H1 (cell line): ENCODE data around the gene PELI2. TPM values are rescaled to one million over a fixed set of nuclear protein-coding genes. Genes with fewer than 3 reads are reported as not detected.

Experiments
- CTCF ChIA-PET: fragments of 300-600 bp; sonication (Branson Sonifier 250); formaldehyde crosslinking; loops from one replicate; lab custom pipeline; 2021; ENCODE audit not compliant: partially characterized antibody; lab: Charles Lee
- POLR2A ChIA-PET: fragments of 300-600 bp; sonication (Branson Sonifier 250); formaldehyde crosslinking; loops from one replicate; lab custom pipeline; 2021; ENCODE audit warnings: inconsistent platforms; ENCODE audit not compliant: partially characterized antibody; lab: Charles Lee
- DNase-seq, 2 experiments: peaks; one replicate each; pipeline versions ENCODE4 v3.0.0 to v3.0.0-alpha.2; 2010 to 2022; ENCODE audit warnings: low spot score in 2 of 2, low read depth in 1 of 2, mixed read lengths in 1 of 2
- FAIRE-seq: peaks from 2 replicates; lab custom pipeline; 2011; peaks lifted over from hg19 to GRCh38; lab: Jason Lieb, UNC
- H2AFZ ChIP-seq: 2 replicates; pipeline ENCODE4 v1.8.1; 2012; ENCODE audit warnings: low read length, inconsistent platforms
- H2AK5ac ChIP-seq: 2 replicates; pipeline ENCODE4 v1.6.1; 2013; ENCODE audit warnings: low read depth, low read length
- H2BK120ac ChIP-seq: replicated peaks from 2 replicates; pipeline ENCODE3; 2013; ENCODE audit warnings: low read depth, low read length, inconsistent platforms
- H2BK12ac ChIP-seq: 2 replicates; pipeline ENCODE4 v1.6.1; 2013; ENCODE audit warnings: low read depth, low read length
- H2BK15ac ChIP-seq: 2 replicates; pipeline ENCODE4 v1.6.1; 2013; ENCODE audit warnings: low read length
- H2BK20ac ChIP-seq: 2 replicates; pipeline ENCODE4 v1.6.1; 2013; ENCODE audit warnings: low read length
- H2BK5ac ChIP-seq: 2 replicates; pipeline ENCODE4 v1.6.1; 2013; ENCODE audit warnings: low read depth, low read length
- H3K14ac ChIP-seq: 2 replicates; pipeline ENCODE4 v1.6.1; 2013; ENCODE audit warnings: inconsistent platforms; ENCODE audit not compliant: insufficient read length
- H3K18ac ChIP-seq: 2 replicates; pipeline ENCODE4 v1.6.1; 2013; ENCODE audit warnings: low read length; ENCODE audit errors: extremely low read depth
- H3K23ac ChIP-seq: 2 replicates; pipeline ENCODE4 v1.6.1; 2013; ENCODE audit warnings: inconsistent platforms; ENCODE audit not compliant: insufficient read length
- H3K23me2 ChIP-seq: 2 replicates; pipeline ENCODE4 v1.6.1; 2013; ENCODE audit warnings: low read depth, low read length
- H3K27ac ChIP-seq: 2 replicates; pipeline ENCODE4 v1.6.1; 2011; ENCODE audit warnings: low read depth, low read length, inconsistent platforms
- H3K27me3 ChIP-seq, 4 experiments: replicated peaks in 1 of 4; 1 replicate in 1 of 4; 2 replicates in 3 of 4; pipeline versions ENCODE4 v1.6.1 to v1.8.1; 2011 to 2013; ENCODE audit warnings: low read length in 3 of 4, mild to moderate bottlenecking in 3 of 4, inconsistent platforms in 2 of 4, mixed read lengths in 2 of 4, moderate library complexity in 1 of 4; ENCODE audit not compliant: control insufficient read depth in 3 of 4, insufficient read depth in 3 of 4; ENCODE audit errors: extremely low read depth in 1 of 4
- H3K36me3 ChIP-seq, 4 experiments: 2 replicates each; pipeline versions ENCODE4 v1.6.1 to v1.8.1; 2011 to 2013; ENCODE audit warnings: mild to moderate bottlenecking in 4 of 4, low read length in 3 of 4, moderate library complexity in 2 of 4, control low read depth in 1 of 4, inconsistent platforms in 1 of 4; ENCODE audit not compliant: insufficient read depth in 4 of 4, control insufficient read depth in 2 of 4
- H3K4ac ChIP-seq: replicated peaks from 2 replicates; pipeline ENCODE3; 2013; ENCODE audit warnings: low read length, low read depth, mixed read lengths, inconsistent platforms; ENCODE audit not compliant: insufficient read length
- H3K4me1 ChIP-seq, 4 experiments: replicated peaks in 1 of 4; 1 replicate in 1 of 4; 2 replicates in 3 of 4; pipeline versions ENCODE4 v1.6.1 to v1.8.1; 2011 to 2013; ENCODE audit warnings: low read length in 3 of 4, inconsistent platforms in 2 of 4, mixed read lengths in 1 of 4; ENCODE audit not compliant: insufficient read depth in 4 of 4, control insufficient read depth in 3 of 4
- H3K4me2 ChIP-seq, 2 experiments: 2 replicates each; pipeline versions ENCODE4 v1.6.1 to v1.8.1; 2011 to 2013; ENCODE audit warnings: low read depth in 2 of 2, low read length in 2 of 2, control low read depth in 1 of 2, inconsistent platforms in 1 of 2, mild to moderate bottlenecking in 1 of 2; ENCODE audit not compliant: insufficient read depth in 1 of 2
- H3K4me3 ChIP-seq, 4 experiments: fragments of 200-600, 300-600 bp in 1 of 4; sonication (generic), shearing (Covaris generic), sonication (Bioruptor Twin) in 1 of 4; 2 replicates each; pipeline versions ENCODE4 v1.5.1 to v1.8.1; 2011 to 2016; ENCODE audit warnings: low read length in 4 of 4, low read depth in 3 of 4, control low read depth in 2 of 4, inconsistent platforms in 2 of 4, mild to moderate bottlenecking in 2 of 4, mixed read lengths in 1 of 4, moderate library complexity in 1 of 4; ENCODE audit not compliant: insufficient read depth in 2 of 4; ENCODE audit errors: extremely low read depth in 1 of 4
- H3K56ac ChIP-seq: replicated peaks from 2 replicates; pipeline ENCODE3; 2013; ENCODE audit warnings: low read depth, mild to moderate bottlenecking, mixed read lengths, low read length, inconsistent platforms; ENCODE audit not compliant: insufficient read length
- H3K79me1 ChIP-seq: 2 replicates; pipeline ENCODE4 v1.6.1; 2013; ENCODE audit warnings: low read depth, low read length, control low read depth
- H3K79me2 ChIP-seq, 2 experiments: 2 replicates each; pipeline versions ENCODE4 v1.6.1 to v1.8.1; 2012 to 2013; ENCODE audit warnings: low read length in 2 of 2, mild to moderate bottlenecking in 2 of 2, inconsistent platforms in 1 of 2; ENCODE audit not compliant: insufficient read depth in 2 of 2, control insufficient read depth in 1 of 2
- H3K9ac ChIP-seq, 4 experiments: replicated peaks in 1 of 4; 1 replicate in 1 of 4; 2 replicates in 3 of 4; pipeline versions ENCODE4 v1.6.1 to v1.8.1; 2011 to 2013; ENCODE audit warnings: low read depth in 3 of 4, low read length in 3 of 4, control low read depth in 2 of 4, mild to moderate bottlenecking in 2 of 4, moderate library complexity in 2 of 4, inconsistent platforms in 1 of 4; ENCODE audit errors: extremely low read depth in 1 of 4
- H3K9me3 ChIP-seq, 2 experiments: 2 replicates each; pipeline versions ENCODE4 v1.6.1 to v1.8.1; 2012 to 2013; ENCODE audit warnings: mild to moderate bottlenecking in 2 of 2, moderate library complexity in 2 of 2, control low read depth in 1 of 2, inconsistent platforms in 1 of 2, low read depth in 1 of 2, low read length in 1 of 2, mixed read lengths in 1 of 2; ENCODE audit not compliant: insufficient read depth in 2 of 2
- H4K20me1 ChIP-seq, 2 experiments: replicated peaks in 1 of 2; 2 replicates each; pipeline versions ENCODE3 to v1.8.1; 2011 to 2013; ENCODE audit warnings: inconsistent platforms in 2 of 2, low read length in 2 of 2, mild to moderate bottlenecking in 1 of 2; ENCODE audit not compliant: insufficient read depth in 2 of 2, control insufficient read depth in 1 of 2
- H4K5ac ChIP-seq: 2 replicates; pipeline ENCODE4 v1.6.1; 2013; ENCODE audit warnings: low read length, low read depth, mixed read lengths, inconsistent platforms; ENCODE audit not compliant: insufficient read length
- H4K8ac ChIP-seq: 2 replicates; pipeline ENCODE4 v1.8.0; 2013; ENCODE audit warnings: mild to moderate bottlenecking, moderate library complexity, low read length, inconsistent platforms; ENCODE audit not compliant: insufficient read depth; ENCODE audit errors: extremely low read depth
- H4K91ac ChIP-seq: replicated peaks from 2 replicates; pipeline ENCODE3; 2013; ENCODE audit warnings: low read length, mixed read lengths, inconsistent platforms; ENCODE audit not compliant: insufficient read length
- ATF2 ChIP-seq: IDR thresholded peaks from 2 replicates; pipeline ENCODE4 v1.6.1; 2012; ENCODE audit warnings: low read length, inconsistent platforms
- BCL11A ChIP-seq, 2 experiments: IDR thresholded peaks; one replicate each; pipeline ENCODE4 v1.6.1; 2011; ENCODE audit warnings: low read depth in 2 of 2, low read length in 2 of 2, mild to moderate bottlenecking in 2 of 2
- CHD2 ChIP-seq: IDR thresholded peaks from 2 replicates; pipeline ENCODE4 v1.6.1; 2012; ENCODE audit warnings: low read length, improper control_type of control experiment
- EGR1 ChIP-seq: IDR thresholded peaks from 2 replicates; pipeline ENCODE4 v1.6.1; 2011; ENCODE audit warnings: low read depth, low read length, borderline replicate concordance
- POU5F1 ChIP-seq: IDR thresholded peaks from 2 replicates; pipeline ENCODE4 v1.6.1; 2011; ENCODE audit warnings: low read depth, mild to moderate bottlenecking, low read length, moderate library complexity
- RBBP5 ChIP-seq: IDR thresholded peaks from 2 replicates; pipeline ENCODE4 v1.7.1; 2012; ENCODE audit warnings: low read depth, mild to moderate bottlenecking, inconsistent platforms, low read length, moderate library complexity, borderline replicate concordance
- RXRA ChIP-seq: IDR thresholded peaks from 2 replicates; pipeline ENCODE4 v1.6.1; 2011; ENCODE audit warnings: low read depth, mild to moderate bottlenecking, low read length, moderate library complexity; ENCODE audit not compliant: insufficient read depth
- SIX5 ChIP-seq: IDR thresholded peaks from 2 replicates; pipeline ENCODE4 v1.6.1; 2011; ENCODE audit warnings: mild to moderate bottlenecking, low read depth, low read length
- SP1 ChIP-seq: IDR thresholded peaks from 2 replicates; pipeline ENCODE4 v1.6.1; 2011; ENCODE audit warnings: low read depth, low read length
- SP2 ChIP-seq: IDR thresholded peaks from 2 replicates; pipeline ENCODE4 v1.6.1; 2012; ENCODE audit warnings: mild to moderate bottlenecking, low read length, inconsistent platforms
- TCF12 ChIP-seq: IDR thresholded peaks from 2 replicates; pipeline ENCODE4 v1.6.1; 2011; ENCODE audit warnings: low read depth, mild to moderate bottlenecking, low read length
- TEAD4 ChIP-seq: IDR thresholded peaks from 2 replicates; pipeline ENCODE4 v1.6.1; 2012; ENCODE audit warnings: low read depth, low read length, inconsistent platforms, mixed read lengths
- WGBS, 2 experiments: shearing (Covaris generic) in 1 of 2; methylation state at CpG; one replicate each; pipeline versions ENCODE4 v1.1.6 to v1.1.7; 2013 to 2015; ENCODE audit warnings: low lambda C conversion rate in 2 of 2, mixed read lengths in 2 of 2, inconsistent platforms in 1 of 2, low coverage in 1 of 2, missing lambda C conversion rate in 1 of 2; ENCODE audit not compliant: insufficient replicate concordance in 2 of 2, insufficient coverage in 1 of 2, insufficient read length in 1 of 2; ENCODE audit errors: extremely low coverage in 1 of 2, missing lambda C conversion rate in 1 of 2; 5-methylcytosine and 5-hydroxymethylcytosine counted together
- polyA plus RNA-seq, 7 experiments: library from polyadenylated mRNA; depleted of rRNA in 3 of 7; stranded (reverse) in 5 of 7; unstranded in 2 of 7; fragments of >200 nt in 5 of 7; fragments of 200-250 nt in 2 of 7; gene quantifications; 1 replicate in 5 of 7; 2 replicates in 1 of 7; 4 replicates in 1 of 7; pipeline versions ENCODE4 v1.2.1 to v1.2.3, GENCODE V29; 2011 to 2013; ENCODE audit warnings: missing spikeins in 2 of 7, mixed read lengths in 2 of 7
- total RNA-seq: library from RNA; stranded (reverse); fragmentation: NEBNext Ultra II Directional; extraction: Animal tissue kit (Norgen Biotek cat#: 25700); gene quantifications from 2 replicates; pipeline ENCODE4 v1.2.1, GENCODE V29; 2021

Gene PELI2
- total and polyA plus RNA-seq, 2 of the 8 experiments (the other 6 are each of a cell fraction or from before 2014, with no cell fraction given): 14.6 to 25.7 TPM

DNA sequence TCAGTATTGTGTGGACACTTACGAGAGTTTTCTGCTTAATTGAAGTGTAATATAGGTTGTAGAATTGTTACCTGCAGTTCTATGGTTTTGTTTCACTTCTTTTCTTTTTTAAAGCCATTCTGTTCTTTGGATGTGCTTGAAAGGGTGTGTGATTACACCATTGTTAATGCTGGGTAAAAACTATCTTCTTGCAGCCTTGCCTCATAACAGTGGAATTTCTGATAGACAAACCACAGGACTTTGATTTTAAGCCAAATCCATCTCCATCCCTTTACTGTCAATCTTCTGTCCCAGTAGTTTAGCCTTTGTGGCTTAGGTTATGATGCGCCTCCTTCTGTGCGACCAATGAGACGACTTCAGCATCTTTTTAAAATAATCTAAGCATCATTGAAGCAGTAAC, 182.3 kb downstream of the PELI2 start:
- ChIA-PET CTCF (interaction anchor here (0.7 to 1.6 kb wide), 4 partner anchors 9 to 121 kb away, joined by 3 to 5 read pairs (median 4); no protein-coding TSS in a partner anchor), POLR2A (no interaction called here)
- Histone ChIP-seq H3K23me2 (no peaks in the 10 kb centered on the region), H4K5ac (no peak overlapping the region), H3K9ac (no peak overlapping the region), H4K8ac (no peak overlapping the region), H3K27ac (no peak overlapping the region), H2BK15ac (no peak overlapping the region), H2AFZ (no peak overlapping the region), H2BK20ac (no peak overlapping the region), H4K91ac (no peak overlapping the region), H3K14ac (no peak overlapping the region), H3K4me3 (no peak overlapping the region), H2BK120ac (no peak overlapping the region), H3K4me1 (0 out of 7 replicates have a peak, but pooled peaks cover 0 to 2% (median under 1%) of the 10 kb centered on the region in 4 experiments), H2BK12ac (no peak overlapping the region), H4K20me1 (no peaks in the 10 kb centered on the region), H3K4me2 (no peak overlapping the region), H3K79me2 (no peaks in the 10 kb centered on the region), H2AK5ac (no peak overlapping the region), H3K18ac (no peak overlapping the region), H3K23ac (no peak overlapping the region), H3K4ac (no peak overlapping the region), H3K36me3 (no peaks in the 10 kb centered on the region; a peak in 1 of 8 replicates), H3K27me3 (no peaks in the 10 kb centered on the region), H3K9me3 (no peaks in the 10 kb centered on the region), H2BK5ac (no peak overlapping the region), H3K56ac (no peak overlapping the region), H3K79me1 (no peaks in the 10 kb centered on the region)
- 97% methylated on average over 4 of the region's 4 CpGs; no CpG with 5 or more reads in 1 of the 2 experiments for WGBS, 2 experiments
- DNase-seq (no peak), FAIRE-seq (no peak)
- no peak for TF ChIP-seq BCL11A (IDR thresholded peaks at IDR 0.05; ENCODE audit: low read depth in 2 of 2, low read length in 2 of 2)
- TF ChIP-seq TEAD4: no peak
- TF ChIP-seq RXRA: no peak
- TF ChIP-seq SP2: no peak
- no peak for TF ChIP-seq RBBP5
- TF ChIP-seq CHD2: no peak
- TF ChIP-seq EGR1: no peak
- no peak for TF ChIP-seq SIX5
- TF ChIP-seq SP1: no peak
- no peak for TF ChIP-seq POU5F1
- TF ChIP-seq TCF12: no peak
- no peak for TF ChIP-seq ATF2
